ENCODE data around the gene TMEM39B. TPM values are rescaled to one million over a fixed set of nuclear protein-coding genes. Genes with fewer than 3 reads are reported as not detected.

Gene TMEM39B
- total RNA-seq, 4 donors from 2014 or later: 2.9 to 6.1 (median 4.8) TPM

DNA sequence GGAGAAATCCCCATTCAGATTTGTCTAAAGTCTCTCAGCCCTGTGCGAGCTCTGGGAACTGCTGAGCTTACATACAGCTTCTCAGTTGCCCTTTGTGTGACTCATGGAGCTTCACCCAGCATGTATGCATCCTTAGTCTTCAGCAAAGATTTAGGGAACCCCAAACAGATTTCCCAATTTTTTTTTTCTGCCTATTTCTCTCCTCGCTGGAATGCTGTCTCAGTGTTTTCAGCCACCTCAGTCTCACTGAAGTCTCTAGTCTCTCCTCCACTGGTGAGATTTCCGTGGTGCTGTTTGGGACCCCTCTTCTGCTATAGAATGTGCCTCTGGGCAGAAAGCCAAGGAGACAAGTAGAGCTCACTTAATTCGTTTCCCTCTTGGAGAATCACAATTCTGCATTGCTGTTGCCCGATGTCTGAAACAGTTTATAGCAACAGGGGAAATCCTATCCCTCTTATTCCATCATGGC is 78.6 kb downstream of the TMEM39B start:
- WGBS: 54% methylated on average over 5 of the region's 5 CpGs
- Histone ChIP-seq H3K36me3 (peaks cover 10 to 20% (median 17%) of the 10 kb centered on the region in 4 donors), H3K4me3 (no peak overlapping the region), H3K27ac (replicated peaks in 1 of 4) (no peak overlapping the region), H3K9me3 (peaks cover 0 to 5% (median 0%) of the 10 kb centered on the region in 4 donors), H3K27me3 (no peaks in the 10 kb centered on the region), H3K4me1 (peaks cover 8 to 22% (median 18%) of the 10 kb centered on the region in 4 donors)
- intact Hi-C loops (cut with DNase I): no loop called here
- DNase-seq (ENCODE audit: extremely low spot score): no peak
- TF ChIP-seq POLR2AphosphoS5 (IDR thresholded peaks at IDR 0.05) (no peak), POLR2A (IDR thresholded peaks at IDR 0.05; ENCODE audit: low read depth) (no peak)
- TF ChIP-seq, protein P1, sequence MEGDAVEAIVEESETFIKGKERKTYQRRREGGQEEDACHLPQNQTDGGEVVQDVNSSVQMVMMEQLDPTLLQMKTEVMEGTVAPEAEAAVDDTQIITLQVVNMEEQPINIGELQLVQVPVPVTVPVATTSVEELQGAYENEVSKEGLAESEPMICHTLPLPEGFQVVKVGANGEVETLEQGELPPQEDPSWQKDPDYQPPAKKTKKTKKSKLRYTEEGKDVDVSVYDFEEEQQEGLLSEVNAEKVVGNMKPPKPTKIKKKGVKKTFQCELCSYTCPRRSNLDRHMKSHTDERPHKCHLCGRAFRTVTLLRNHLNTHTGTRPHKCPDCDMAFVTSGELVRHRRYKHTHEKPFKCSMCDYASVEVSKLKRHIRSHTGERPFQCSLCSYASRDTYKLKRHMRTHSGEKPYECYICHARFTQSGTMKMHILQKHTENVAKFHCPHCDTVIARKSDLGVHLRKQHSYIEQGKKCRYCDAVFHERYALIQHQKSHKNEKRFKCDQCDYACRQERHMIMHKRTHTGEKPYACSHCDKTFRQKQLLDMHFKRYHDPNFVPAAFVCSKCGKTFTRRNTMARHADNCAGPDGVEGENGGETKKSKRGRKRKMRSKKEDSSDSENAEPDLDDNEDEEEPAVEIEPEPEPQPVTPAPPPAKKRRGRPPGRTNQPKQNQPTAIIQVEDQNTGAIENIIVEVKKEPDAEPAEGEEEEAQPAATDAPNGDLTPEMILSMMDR (IDR thresholded peaks at IDR 0.05): no peak

Small RNA genes within 50 kb of the gene (small RNA-seq; reads per million reads assigned to genes)
- 0 reads per million in 3 donors for gene MIR5585
- 0 reads per million in 3 donors for gene RF00017

Other genes starting within 250 kb of the TMEM39B start
- gene PTP4A2, start 134.6 kb upstream of the TMEM39B start, total RNA-seq: 100 to 1,000 TPM; 160 to 241 (median 173) TPM
- gene KHDRBS1, start 59.1 kb upstream of the TMEM39B start, total RNA-seq: 10 to 100 TPM; 71.8 to 90.5 (median 79.7) TPM
- gene KPNA6, start 35.1 kb downstream of the TMEM39B start, total RNA-seq: 10 to 100 TPM; 47.8 to 71.3 (median 55.4) TPM
- gene TXLNA, start 106.7 kb downstream of the TMEM39B start, total RNA-seq: 10 to 100 TPM; 43.6 to 88.4 (median 70.4) TPM
- 1 to 10 TPM; 5.0 to 7.8 (median 6.5) TPM for gene CCDC28B, start 127.7 kb downstream of the TMEM39B start, total RNA-seq
- 1 to 10 TPM in 3 of 4 donors, under 1 TPM in 1; 0.66 to 2.1 (median 1.1) TPM for gene IQCC, start 132.7 kb downstream of the TMEM39B start, total RNA-seq
- gene DCDC2B, start 136.2 kb downstream of the TMEM39B start, total RNA-seq: not detected
- 1 to 10 TPM; 6.6 to 10.0 (median 8.2) TPM for gene TMEM234, start 149.4 kb downstream of the TMEM39B start, total RNA-seq
- 100 to 1,000 TPM; 141 to 214 (median 167) TPM for gene EIF3I, start 149.5 kb downstream of the TMEM39B start, total RNA-seq
- gene FAM167B, start 174.3 kb downstream of the TMEM39B start, total RNA-seq: 1 to 10 TPM in 3 of 4 donors, under 1 TPM in 1; 0.83 to 6.7 (median 4.7) TPM
- gene LCK, start 178.3 kb downstream of the TMEM39B start, total RNA-seq: 1 to 10 TPM in 2 of 4 donors, under 1 TPM in 2; 0.42 to 2.8 (median 1.1) TPM
- gene HDAC1, start 219.1 kb downstream of the TMEM39B start, total RNA-seq: 10 to 100 TPM; 42.8 to 70.4 (median 51.4) TPM